RWPE1 (cell line): Measurements from ENCODE around the gene FRMD5.
"Not testable (repeated sequence)": the region's sequence is repeated elsewhere in the genome, so short reads cannot be mapped to it uniquely, and the experiment has no call there.

Experiments
- CTCF ChIA-PET: fragments of 350-600 bp; sonication (Branson Sonifier 250); formaldehyde crosslinking; extraction: SDS; loops from one replicate; lab custom pipeline; 2021; lab: Yijun Ruan, JAX
- POLR2A ChIA-PET: fragments of 400-600 bp; formaldehyde crosslinking; extraction: SDS; loops from one replicate; lab custom pipeline; 2020; ENCODE audit warnings: antibody characterized with exemption; ENCODE audit not compliant: low non-redundant PET; lab: Yijun Ruan, JAX
- DNase-seq: peaks from one replicate; pipeline ENCODE4 v3.0.0; 2012; ENCODE audit warnings: low spot score
- H3K27ac ChIP-seq: fragments of 450-650 bp; 2 replicates; pipeline ENCODE4 v1.5.1; 2017
- CTCF ChIP-seq: fragments of 450-650 bp; conservative IDR thresholded peaks from 2 replicates; pipeline ENCODE4 v1.5.1; 2017; ENCODE audit warnings: low read depth, mild to moderate bottlenecking

The FRMD5 gene

GRCh38 chr15:43852607-43853006 lies 342.5 kb downstream of the FRMD5 start:
- no peak overlapping the region for H3K27ac ChIP-seq
- ChIA-PET CTCF (no interaction called here), POLR2A (no interaction called here)
- TF ChIP-seq CTCF = no peak
- no peak for DNase-seq

- no peak for TF ChIP-seq CTCF
- POLR2A ChIA-PET = interaction anchor here (0.7 kb wide), 1 partner anchor 75 kb away, joined by 3 read pairs; no protein-coding TSS in a partner anchor
- CTCF ChIA-PET = interaction anchor here (0.6 kb wide), 2 partner anchors 17 to 71 kb away, joined by 4 read pairs; no protein-coding TSS in a partner anchor
- no peak overlapping the region for H3K27ac ChIP-seq
- DNase-seq = no peak
These were observed 343.8 kb downstream of the FRMD5 start for GRCh38 chr15:43851251-43851650.

- no peak for DNase-seq
- TF ChIP-seq CTCF = no peak
- POLR2A ChIA-PET = no interaction called here
- H3K27ac ChIP-seq = no peak overlapping the region
- CTCF ChIA-PET = interaction anchor here (0.7 kb wide), 1 partner anchor 22 kb away, joined by 3 read pairs; no protein-coding TSS in a partner anchor
These were observed 349.6 kb downstream of the FRMD5 start for GRCh38 chr15:43845421-43845820.

GRCh38 chr15:43832485-43832884 lies 362.6 kb downstream of the FRMD5 start:
- DNase-seq = not testable (repeated sequence)
- H3K27ac ChIP-seq = 0 out of 2 replicates have a peak overlapping the region, but pooled peaks have one; percentile 22
- CTCF ChIA-PET = interaction anchor here (0.6 kb wide), 1 partner anchor 392 kb away, joined by 3 read pairs; no protein-coding TSS in a partner anchor
- POLR2A ChIA-PET = interaction anchor here (1.0 kb wide), 1 partner anchor 8 kb away, joined by 6 read pairs; no protein-coding TSS in a partner anchor

- CTCF ChIA-PET = interaction anchor here (0.6 to 0.7 kb wide), 4 partner anchors 23 to 1287 kb away, joined by 3 to 7 read pairs (median 3); no protein-coding TSS in a partner anchor
- peak overlapping the region; percentile 44 for H3K27ac ChIP-seq
- POLR2A ChIA-PET, DNase-seq: not testable (repeated sequence)
These were observed 363.5 kb downstream of the FRMD5 start for GRCh38 chr15:43831519-43832052.

- POLR2A ChIA-PET, DNase-seq: not testable (repeated sequence)
- peak overlapping the region; percentile 44 for H3K27ac ChIP-seq
- CTCF ChIA-PET = interaction anchor here (0.6 kb wide), 1 partner anchor 1288 kb away, joined by 3 read pairs; no protein-coding TSS in a partner anchor
These were observed 364.3 kb downstream of the FRMD5 start for GRCh38 chr15:43830691-43831275.

GRCh38 chr15:43829951-43830540 lies 365.0 kb downstream of the FRMD5 start:
- CTCF ChIA-PET = interaction anchor here (0.6 kb wide), 1 partner anchor 369 kb away, joined by 4 read pairs; no protein-coding TSS in a partner anchor
- POLR2A ChIA-PET = not testable (repeated sequence)
- peak overlapping the region; percentile 20; the same call in 1 of the 2 replicates for H3K27ac ChIP-seq

GRCh38 chr15:43828061-43828657 lies 366.9 kb downstream of the FRMD5 start:
- no peak for TF ChIP-seq CTCF
- CTCF ChIA-PET = no interaction called here
- POLR2A ChIA-PET = no interaction called here
- DNase-seq = no peak
- H3K27ac ChIP-seq = no peak overlapping the region

More at GRCh38 chr15:43829951-43830540, 365.0 kb downstream of the FRMD5 start:
- DNase-seq = not testable (repeated sequence)
